Measurements from ENCODE around the gene CDHR4. TPM values are rescaled to one million over a fixed set of nuclear protein-coding genes. Genes with fewer than 3 reads are reported as not detected.
"Not testable (repeated sequence)": the region's sequence is repeated elsewhere in the genome, so short reads cannot be mapped to it uniquely, and the experiment has no call there.

The CDHR4 gene
- total RNA-seq, 2 experiments from 2014 or later = 0.32 TPM; not detected in 1

GRCh38 chr3:49781415-49782199 is 18.1 kb downstream of the CDHR4 start:
- H3K27ac ChIP-seq (ENCODE audit: low read depth, low read length, poor library complexity, severe bottlenecking) = no peak overlapping the region
- TF ChIP-seq EZH2phosphoT487 (IDR thresholded peaks at IDR 0.05; ENCODE audit: borderline replicate concordance, low read depth, low read length) = no peak
- no peak for TF ChIP-seq CTCF (conservative IDR thresholded peaks at IDR 0.05; ENCODE audit: low read length)
- ChIA-PET CTCF (ENCODE audit: unreplicated experiment) (no interaction called here), POLR2A (interaction anchor here (0.9 kb wide), 2 partner anchors 11 to 27 kb away, joined by 3 to 4 read pairs; no protein-coding TSS in a partner anchor)
- H3K4me1 ChIP-seq (ENCODE audit: insufficient read depth, low read length, poor library complexity, severe bottlenecking) = peaks cover 7% of the 10 kb centered on the region
- H3K36me3 ChIP-seq (ENCODE audit: insufficient read depth, low read length) = peaks cover 38% of the 10 kb centered on the region
- H4K20me1 ChIP-seq (ENCODE audit: insufficient read depth, low read length) = no peaks in the 10 kb centered on the region
- no peaks in the 10 kb centered on the region for H3K9me2 ChIP-seq (ENCODE audit: insufficient read depth, low read length)
- H3K4me2 ChIP-seq (ENCODE audit: low read length) = no peak overlapping the region
- H2AFZ ChIP-seq (ENCODE audit: low read length) = no peak overlapping the region
- H3K79me2 ChIP-seq (ENCODE audit: insufficient read depth, low read depth, low read length) = peaks cover 33% of the 10 kb centered on the region; the same call in 1 of the 2 replicates
- DNase-seq (ENCODE audit: low spot score) = no peak
- no peak overlapping the region for H3K4me3 ChIP-seq (ENCODE audit: low read depth, low read length, poor library complexity, severe bottlenecking)
- intact Hi-C loops (cut with micrococcal nuclease; ENCODE audit: unreplicated experiment) = no loop called here
- BruUV-seq (replicated peaks) = no TSS peak
- no peaks in the 10 kb centered on the region for H3K9me3 ChIP-seq (ENCODE audit: low read length)

GRCh38 chr3:49780975-49781365 is 18.7 kb downstream of the CDHR4 start:
- H3K4me1 ChIP-seq (ENCODE audit: insufficient read depth, low read length, poor library complexity, severe bottlenecking); H3K4me3 ChIP-seq (ENCODE audit: low read depth, low read length, poor library complexity, severe bottlenecking); H2AFZ ChIP-seq (ENCODE audit: low read length); H3K4me2 ChIP-seq (ENCODE audit: low read length); CTCF ChIA-PET (ENCODE audit: unreplicated experiment); DNase-seq (ENCODE audit: low spot score); H3K9me2 ChIP-seq (ENCODE audit: insufficient read depth, low read length); intact Hi-C loops (cut with micrococcal nuclease; ENCODE audit: unreplicated experiment); H4K20me1 ChIP-seq (ENCODE audit: insufficient read depth, low read length); H3K9me3 ChIP-seq (ENCODE audit: low read length); BruUV-seq (replicated peaks); H3K27ac ChIP-seq (ENCODE audit: low read depth, low read length, poor library complexity, severe bottlenecking): not testable (repeated sequence)
- Histone ChIP-seq H3K36me3 (ENCODE audit: insufficient read depth, low read length) (peaks cover 38% of the 10 kb centered on the region), H3K79me2 (ENCODE audit: insufficient read depth, low read depth, low read length) (peaks cover 30% of the 10 kb centered on the region; the same call in 1 of the 2 replicates)
- POLR2A ChIA-PET = interaction anchor here (0.9 kb wide), 1 partner anchor 26 kb away, joined by 3 read pairs; no protein-coding TSS in a partner anchor

- H3K4me2 ChIP-seq (ENCODE audit: low read length) = no peak overlapping the region
- H3K27ac ChIP-seq (ENCODE audit: low read depth, low read length, poor library complexity, severe bottlenecking) = no peak overlapping the region
- ChIA-PET CTCF (ENCODE audit: unreplicated experiment) (no interaction called here), POLR2A (interaction anchor here (0.6 to 1.0 kb wide), 2 partner anchors 11 to 585 kb away, joined by 4 to 5 read pairs; no protein-coding TSS in a partner anchor)
- BruUV-seq (replicated peaks) = no TSS peak
- H3K9me3 ChIP-seq (ENCODE audit: low read length) = no peaks in the 10 kb centered on the region
- H3K4me3 ChIP-seq (ENCODE audit: low read depth, low read length, poor library complexity, severe bottlenecking) = no peak overlapping the region
- H3K4me1 ChIP-seq (ENCODE audit: insufficient read depth, low read length, poor library complexity, severe bottlenecking) = peaks cover 6% of the 10 kb centered on the region
- TF ChIP-seq CTCF (conservative IDR thresholded peaks at IDR 0.05; ENCODE audit: low read length) (no peak), EZH2phosphoT487 (IDR thresholded peaks at IDR 0.05; ENCODE audit: borderline replicate concordance, low read depth, low read length) (no peak)
- H2AFZ ChIP-seq (ENCODE audit: low read length) = no peak overlapping the region
- DNase-seq (ENCODE audit: low spot score) = no peak
- H4K20me1 ChIP-seq (ENCODE audit: insufficient read depth, low read length) = no peaks in the 10 kb centered on the region
- H3K79me2 ChIP-seq (ENCODE audit: insufficient read depth, low read depth, low read length) = peaks cover 24% of the 10 kb centered on the region; the same call in 1 of the 2 replicates
- H3K9me2 ChIP-seq (ENCODE audit: insufficient read depth, low read length) = no peaks in the 10 kb centered on the region
- intact Hi-C loops (cut with micrococcal nuclease; ENCODE audit: unreplicated experiment) = no loop called here
- H3K36me3 ChIP-seq (ENCODE audit: insufficient read depth, low read length) = peaks cover 38% of the 10 kb centered on the region
These were observed 19.3 kb downstream of the CDHR4 start for GRCh38 chr3:49780080-49780974.

All from OCI-LY7 (cell line).